ENCODE results near the gene IFITM2. TPM values are rescaled to one million over a fixed set of nuclear protein-coding genes. Genes with fewer than 3 reads are reported as not detected.
"Not testable (repeated sequence)": the region's sequence is repeated elsewhere in the genome, so short reads cannot be mapped to it uniquely, and the experiment has no call there.

IFITM2 gene
- total RNA-seq = 10 to 100 TPM; 37.8 to 80.9 (median 44.9) TPM

DNA sequence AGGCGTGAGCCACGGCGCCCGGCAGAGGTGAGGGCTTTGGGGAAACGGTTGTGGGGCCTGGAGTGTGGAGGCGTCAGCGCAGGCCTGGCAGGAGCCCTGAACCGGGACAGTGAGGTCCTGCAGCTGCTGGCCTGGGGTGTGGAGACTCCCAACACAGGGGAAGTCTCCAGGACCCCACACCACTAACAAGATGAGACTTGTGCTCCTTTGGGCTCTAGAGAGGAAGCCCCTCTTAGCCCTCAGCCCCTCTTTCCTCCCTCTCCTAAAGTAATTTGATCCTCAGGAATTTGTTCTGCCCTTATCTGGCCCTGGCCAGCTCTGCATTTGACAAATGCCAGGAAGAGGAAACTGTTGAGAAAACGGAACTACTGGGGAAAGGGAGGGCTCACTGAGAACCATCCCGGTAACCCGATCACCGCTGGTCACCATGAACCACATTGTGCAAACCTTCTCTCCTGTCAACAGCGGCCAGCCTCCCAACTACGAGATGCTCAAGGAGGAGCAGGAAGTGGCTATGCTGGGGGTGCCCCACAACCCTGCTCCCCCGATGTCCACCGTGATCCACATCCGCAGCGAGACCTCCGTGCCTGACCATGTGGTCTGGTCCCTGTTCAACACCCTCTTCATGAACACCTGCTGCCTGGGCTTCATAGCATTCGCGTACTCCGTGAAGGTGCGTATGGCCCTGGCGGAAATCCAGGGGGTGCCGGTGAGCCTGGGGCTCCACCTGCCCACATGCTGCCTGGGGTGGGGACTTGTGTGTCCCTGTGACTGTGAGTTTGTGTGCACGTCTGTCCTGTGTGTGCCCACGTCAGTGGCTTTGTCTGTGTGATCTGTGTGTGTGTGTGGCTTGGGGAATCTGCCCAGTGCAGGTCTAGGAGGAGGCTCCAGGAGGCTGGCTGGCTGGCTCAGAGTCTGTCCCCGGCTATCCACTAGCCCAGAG is at the start of gene IFITM2:
IFITM2 (plus strand) TSS at position 51 of the 943 bp plus-strand sequence; CDS start at position 428, 377 bp downstream.
- ATAC-seq (peak; percentile 71 to 72), DNase-seq (peak; percentile 52 to 72)
- intact Hi-C loops (cut with DNase I; ENCODE audit: low total_unique reads) (loop anchor here (5.0 kb wide), 1 partner anchor 49 kb away; no protein-coding TSS in a partner anchor), in situ Hi-C loops (cut with MboI; ENCODE audit: low sequenced_read_pairs in 4 of 4) (loop anchor here in 1 of 4 donors (10.0 kb wide), 1 partner anchor 47 kb away; no protein-coding TSS in a partner anchor)
- H3K27me3 ChIP-seq, H3K9me3 ChIP-seq, H3K36me3 ChIP-seq: not testable (repeated sequence)
- peak within 1 kb of the TSS; percentile 51 to 58 (median 54) for H3K4me3 ChIP-seq
- peak within 1 kb of the TSS; percentile 74 to 88 (median 78) for H3K27ac ChIP-seq
- H3K4me1 ChIP-seq = peaks cover 7 to 20% of the 10 kb centered on the region in 2 donors
- TF ChIP-seq POLR2A (IDR thresholded peaks at IDR 0.05) = peak; percentile 56 to 68

- H3K4me1 ChIP-seq = no peaks in the 10 kb centered on the region
- no peaks in the 10 kb centered on the region for H3K36me3 ChIP-seq
- in situ Hi-C loops (cut with MboI; ENCODE audit: low sequenced_read_pairs in 4 of 4) (no loop called here), intact Hi-C loops (cut with DNase I; ENCODE audit: low total_unique reads) (loop anchor here (10.0 kb wide), 1 partner anchor 95 kb away; no protein-coding TSS in a partner anchor)
- no peak overlapping the region for H3K27ac ChIP-seq
- no peaks in the 10 kb centered on the region for H3K9me3 ChIP-seq
- no peak for ATAC-seq
- H3K27me3 ChIP-seq = no peaks in the 10 kb centered on the region
- no peak for DNase-seq
- H3K4me3 ChIP-seq = no peak overlapping the region
- TF ChIP-seq, protein P1, sequence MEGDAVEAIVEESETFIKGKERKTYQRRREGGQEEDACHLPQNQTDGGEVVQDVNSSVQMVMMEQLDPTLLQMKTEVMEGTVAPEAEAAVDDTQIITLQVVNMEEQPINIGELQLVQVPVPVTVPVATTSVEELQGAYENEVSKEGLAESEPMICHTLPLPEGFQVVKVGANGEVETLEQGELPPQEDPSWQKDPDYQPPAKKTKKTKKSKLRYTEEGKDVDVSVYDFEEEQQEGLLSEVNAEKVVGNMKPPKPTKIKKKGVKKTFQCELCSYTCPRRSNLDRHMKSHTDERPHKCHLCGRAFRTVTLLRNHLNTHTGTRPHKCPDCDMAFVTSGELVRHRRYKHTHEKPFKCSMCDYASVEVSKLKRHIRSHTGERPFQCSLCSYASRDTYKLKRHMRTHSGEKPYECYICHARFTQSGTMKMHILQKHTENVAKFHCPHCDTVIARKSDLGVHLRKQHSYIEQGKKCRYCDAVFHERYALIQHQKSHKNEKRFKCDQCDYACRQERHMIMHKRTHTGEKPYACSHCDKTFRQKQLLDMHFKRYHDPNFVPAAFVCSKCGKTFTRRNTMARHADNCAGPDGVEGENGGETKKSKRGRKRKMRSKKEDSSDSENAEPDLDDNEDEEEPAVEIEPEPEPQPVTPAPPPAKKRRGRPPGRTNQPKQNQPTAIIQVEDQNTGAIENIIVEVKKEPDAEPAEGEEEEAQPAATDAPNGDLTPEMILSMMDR (IDR thresholded peaks at IDR 0.05 in 4 of 5, conservative IDR thresholded peaks at IDR 0.05 in 1 of 5) = no peak
- no peak for TF ChIP-seq POLR2A (IDR thresholded peaks at IDR 0.05)
Measured at GRCh38 chr11:259413-259812, 48.2 kb upstream of the IFITM2 start.

DNA sequence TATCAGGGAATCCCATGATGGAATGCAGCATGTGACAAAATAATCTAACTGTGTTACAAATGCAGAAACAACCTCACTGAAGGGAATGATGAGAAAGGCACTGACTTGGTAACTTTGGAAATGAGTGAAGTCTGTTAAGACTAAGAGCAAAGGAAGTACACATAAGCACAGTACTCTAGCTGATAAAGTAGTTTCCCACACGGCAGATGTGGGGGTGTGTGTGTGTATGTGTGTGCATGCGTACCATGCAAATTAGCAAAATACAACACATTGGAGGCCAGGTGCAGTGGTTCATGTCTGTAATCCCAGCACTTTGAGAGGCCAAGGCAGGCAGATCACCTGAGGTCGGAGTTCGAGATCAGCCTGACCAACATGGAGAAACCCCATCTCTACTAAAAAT is 46.0 kb upstream of the IFITM2 start:
- Histone ChIP-seq H3K27me3 (no peaks in the 10 kb centered on the region), H3K36me3 (no peaks in the 10 kb centered on the region), H3K4me1 (no peaks in the 10 kb centered on the region), H3K4me3 (no peak overlapping the region), H3K27ac (no peak overlapping the region), H3K9me3 (no peaks in the 10 kb centered on the region)
- no peak for ATAC-seq
- intact Hi-C loops (cut with DNase I; ENCODE audit: low total_unique reads) = no loop called here
- in situ Hi-C loops (cut with MboI; ENCODE audit: low sequenced_read_pairs in 4 of 4) = no loop called here
- TF ChIP-seq, protein P1 (IDR thresholded peaks at IDR 0.05 in 4 of 5, conservative IDR thresholded peaks at IDR 0.05 in 1 of 5) = no peak
- no peak for TF ChIP-seq POLR2A (IDR thresholded peaks at IDR 0.05)
- DNase-seq = no peak

DNA sequence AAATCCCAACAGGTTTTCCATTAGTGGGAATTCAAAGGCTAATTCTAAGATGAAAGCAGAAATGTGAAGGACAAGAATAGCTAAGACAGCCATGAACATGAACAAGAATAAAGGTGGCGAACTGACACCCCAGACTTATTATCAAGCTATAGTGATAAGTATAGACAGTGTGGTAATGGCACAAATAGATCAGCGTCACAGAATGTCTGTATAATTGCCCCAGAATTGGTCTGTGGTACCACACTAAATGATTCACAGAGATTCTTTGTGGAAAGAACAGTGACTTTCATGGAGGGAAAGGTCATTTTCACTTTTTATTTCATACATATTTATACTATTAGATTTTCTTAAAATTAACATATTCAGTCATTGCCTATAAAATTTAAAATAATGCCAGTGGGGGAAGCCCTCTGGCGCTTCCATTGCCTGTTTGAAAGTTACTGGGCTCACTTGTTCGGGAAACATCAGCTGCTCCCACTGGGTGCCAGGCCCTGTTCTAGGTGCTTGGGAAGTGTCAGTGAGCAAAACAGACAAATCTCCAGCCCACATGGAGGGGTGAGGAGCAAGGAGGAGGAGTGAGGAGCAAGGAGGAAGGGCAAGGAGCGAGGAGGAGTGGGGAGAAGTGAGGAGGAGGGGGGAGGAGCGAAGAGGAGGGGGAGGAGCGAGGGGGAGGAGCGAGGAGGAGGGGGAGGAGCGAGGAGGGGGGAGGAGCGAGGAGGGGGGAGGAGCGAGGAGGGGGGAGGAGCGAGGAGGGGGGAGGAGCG is 40.8 kb upstream of the IFITM2 start:
- intact Hi-C loops (cut with DNase I; ENCODE audit: low total_unique reads) = no loop called here
- DNase-seq (no peak), ATAC-seq (no peak)
- H3K9me3 ChIP-seq = no peaks in the 10 kb centered on the region
- TF ChIP-seq, protein P1 (IDR thresholded peaks at IDR 0.05 in 4 of 5, conservative IDR thresholded peaks at IDR 0.05 in 1 of 5) = no peak
- no peak for TF ChIP-seq POLR2A (IDR thresholded peaks at IDR 0.05)
- H3K27me3 ChIP-seq = peaks cover 0 to 10% (median 9%) of the 10 kb centered on the region in 3 donors
- H3K4me1 ChIP-seq = no peaks in the 10 kb centered on the region
- H3K36me3 ChIP-seq = no peaks in the 10 kb centered on the region
- no peak overlapping the region for H3K4me3 ChIP-seq
- no peak overlapping the region for H3K27ac ChIP-seq
- in situ Hi-C loops (cut with MboI; ENCODE audit: low sequenced_read_pairs in 4 of 4) = no loop called here
